ENCODE data around the gene KCNH2.

Gene KCNH2

GRCh38 chr7:150955519-150956394 lies 22.4 kb downstream of the KCNH2 start:
- peaks cover 0 to 34% of the 10 kb centered on the region in 2 donors for H3K4me1 ChIP-seq (ENCODE audit: control insufficient read depth in 1 of 2, insufficient read depth in 2 of 2, low read length in 2 of 2)
- H3K4me3 ChIP-seq (ENCODE audit: low read depth in 1 of 2, low read length in 2 of 2): peak overlapping the region; percentile 12 to 67
- H3K27me3 ChIP-seq (ENCODE audit: low read depth, low read length): no peaks in the 10 kb centered on the region
- H3K36me3 ChIP-seq (ENCODE audit: control insufficient read depth in 1 of 2, insufficient read depth in 2 of 2, low read length in 2 of 2): peaks cover 0 to 11% of the 10 kb centered on the region in 2 donors
- H3K27ac ChIP-seq (ENCODE audit: low read length): no peak overlapping the region
- no peaks in the 10 kb centered on the region for H3K9me3 ChIP-seq (ENCODE audit: control insufficient read depth in 1 of 2, low read length in 2 of 2)

- H3K36me3 ChIP-seq (ENCODE audit: control insufficient read depth in 1 of 2, insufficient read depth in 2 of 2, low read length in 2 of 2): peaks cover 0 to 16% of the 10 kb centered on the region in 2 donors
- no peaks in the 10 kb centered on the region for H3K9me3 ChIP-seq (ENCODE audit: control insufficient read depth in 1 of 2, low read length in 2 of 2)
- H3K4me1 ChIP-seq (ENCODE audit: control insufficient read depth in 1 of 2, insufficient read depth in 2 of 2, low read length in 2 of 2): peaks cover 0 to 37% of the 10 kb centered on the region in 2 donors
- H3K27ac ChIP-seq (ENCODE audit: low read length): peak overlapping the region; percentile 36
- H3K27me3 ChIP-seq (ENCODE audit: low read depth, low read length): no peaks in the 10 kb centered on the region
- H3K4me3 ChIP-seq (ENCODE audit: low read depth in 1 of 2, low read length in 2 of 2): peak overlapping the region; percentile 12 to 67
Observed at GRCh38 chr7:150954986-150955518, 23.1 kb downstream of the KCNH2 start.

- H3K27ac ChIP-seq (ENCODE audit: low read length): peak overlapping the region; percentile 36
- peaks cover 0 to 22% of the 10 kb centered on the region in 2 donors for H3K36me3 ChIP-seq (ENCODE audit: control insufficient read depth in 1 of 2, insufficient read depth in 2 of 2, low read length in 2 of 2)
- peak overlapping the region; percentile 12 to 67 for H3K4me3 ChIP-seq (ENCODE audit: low read depth in 1 of 2, low read length in 2 of 2)
- H3K27me3 ChIP-seq (ENCODE audit: low read depth, low read length): no peaks in the 10 kb centered on the region
- H3K4me1 ChIP-seq (ENCODE audit: control insufficient read depth in 1 of 2, insufficient read depth in 2 of 2, low read length in 2 of 2): peaks cover 0 to 38% of the 10 kb centered on the region in 2 donors
- H3K9me3 ChIP-seq (ENCODE audit: control insufficient read depth in 1 of 2, low read length in 2 of 2): no peaks in the 10 kb centered on the region
Observed at GRCh38 chr7:150954201-150954985, 23.7 kb downstream of the KCNH2 start.

GRCh38 chr7:150953061-150953997 lies 24.8 kb downstream of the KCNH2 start:
- peak overlapping the region; percentile 18 to 67 for H3K4me3 ChIP-seq (ENCODE audit: low read depth in 1 of 2, low read length in 2 of 2)
- H3K27ac ChIP-seq (ENCODE audit: low read length): no peak overlapping the region
- no peaks in the 10 kb centered on the region for H3K27me3 ChIP-seq (ENCODE audit: low read depth, low read length)
- H3K36me3 ChIP-seq (ENCODE audit: control insufficient read depth in 1 of 2, insufficient read depth in 2 of 2, low read length in 2 of 2): peaks cover 0 to 22% of the 10 kb centered on the region in 2 donors
- peaks cover 0 to 45% of the 10 kb centered on the region in 2 donors for H3K4me1 ChIP-seq (ENCODE audit: control insufficient read depth in 1 of 2, insufficient read depth in 2 of 2, low read length in 2 of 2)
- no peaks in the 10 kb centered on the region for H3K9me3 ChIP-seq (ENCODE audit: control insufficient read depth in 1 of 2, low read length in 2 of 2)

GRCh38 chr7:150952331-150953050 lies 25.6 kb downstream of the KCNH2 start:
- no peaks in the 10 kb centered on the region for H3K9me3 ChIP-seq (ENCODE audit: control insufficient read depth in 1 of 2, low read length in 2 of 2)
- H3K4me1 ChIP-seq (ENCODE audit: control insufficient read depth in 1 of 2, insufficient read depth in 2 of 2, low read length in 2 of 2): peaks cover 0 to 52% of the 10 kb centered on the region in 2 donors
- H3K4me3 ChIP-seq (ENCODE audit: low read depth in 1 of 2, low read length in 2 of 2): peak overlapping the region in 1 of 2 donors; percentile 67
- peaks cover 0 to 22% of the 10 kb centered on the region in 2 donors for H3K36me3 ChIP-seq (ENCODE audit: control insufficient read depth in 1 of 2, insufficient read depth in 2 of 2, low read length in 2 of 2)
- H3K27ac ChIP-seq (ENCODE audit: low read length): no peak overlapping the region
- H3K27me3 ChIP-seq (ENCODE audit: low read depth, low read length): no peaks in the 10 kb centered on the region

GRCh38 chr7:150951521-150951920 lies 26.6 kb downstream of the KCNH2 start:
- Histone ChIP-seq H3K4me3 (ENCODE audit: low read depth in 1 of 2, low read length in 2 of 2) (no peak overlapping the region), H3K4me1 (ENCODE audit: control insufficient read depth in 1 of 2, insufficient read depth in 2 of 2, low read length in 2 of 2) (peaks cover 0 to 49% of the 10 kb centered on the region in 2 donors), H3K9me3 (ENCODE audit: control insufficient read depth in 1 of 2, low read length in 2 of 2) (no peaks in the 10 kb centered on the region), H3K36me3 (ENCODE audit: control insufficient read depth in 1 of 2, insufficient read depth in 2 of 2, low read length in 2 of 2) (peaks cover 0 to 22% of the 10 kb centered on the region in 2 donors), H3K27ac (ENCODE audit: low read length) (no peak overlapping the region), H3K27me3 (ENCODE audit: low read depth, low read length) (no peaks in the 10 kb centered on the region)

GRCh38 chr7:150951181-150951520 lies 27.0 kb downstream of the KCNH2 start:
- H3K36me3 ChIP-seq (ENCODE audit: control insufficient read depth in 1 of 2, insufficient read depth in 2 of 2, low read length in 2 of 2): peaks cover 0 to 22% of the 10 kb centered on the region in 2 donors
- H3K9me3 ChIP-seq (ENCODE audit: control insufficient read depth in 1 of 2, low read length in 2 of 2): no peaks in the 10 kb centered on the region
- no peaks in the 10 kb centered on the region for H3K27me3 ChIP-seq (ENCODE audit: low read depth, low read length)
- no peak overlapping the region for H3K4me3 ChIP-seq (ENCODE audit: low read depth in 1 of 2, low read length in 2 of 2)
- H3K4me1 ChIP-seq (ENCODE audit: control insufficient read depth in 1 of 2, insufficient read depth in 2 of 2, low read length in 2 of 2): peaks cover 0 to 49% of the 10 kb centered on the region in 2 donors
- no peak overlapping the region for H3K27ac ChIP-seq (ENCODE audit: low read length)

GRCh38 chr7:150950496-150951180 lies 27.5 kb downstream of the KCNH2 start:
- H3K4me1 ChIP-seq (ENCODE audit: control insufficient read depth in 1 of 2, insufficient read depth in 2 of 2, low read length in 2 of 2): peaks cover 0 to 49% of the 10 kb centered on the region in 2 donors
- no peaks in the 10 kb centered on the region for H3K9me3 ChIP-seq (ENCODE audit: control insufficient read depth in 1 of 2, low read length in 2 of 2)
- H3K4me3 ChIP-seq (ENCODE audit: low read depth in 1 of 2, low read length in 2 of 2): no peak overlapping the region
- no peaks in the 10 kb centered on the region for H3K27me3 ChIP-seq (ENCODE audit: low read depth, low read length)
- peaks cover 0 to 22% of the 10 kb centered on the region in 2 donors for H3K36me3 ChIP-seq (ENCODE audit: control insufficient read depth in 1 of 2, insufficient read depth in 2 of 2, low read length in 2 of 2)
- no peak overlapping the region for H3K27ac ChIP-seq (ENCODE audit: low read length)

GRCh38 chr7:150949971-150950491 lies 28.1 kb downstream of the KCNH2 start:
- Histone ChIP-seq H3K27ac (ENCODE audit: low read length) (no peak overlapping the region), H3K4me1 (ENCODE audit: control insufficient read depth in 1 of 2, insufficient read depth in 2 of 2, low read length in 2 of 2) (peaks cover 0 to 49% of the 10 kb centered on the region in 2 donors), H3K4me3 (ENCODE audit: low read depth in 1 of 2, low read length in 2 of 2) (no peak overlapping the region), H3K36me3 (ENCODE audit: control insufficient read depth in 1 of 2, insufficient read depth in 2 of 2, low read length in 2 of 2) (peaks cover 0 to 22% of the 10 kb centered on the region in 2 donors), H3K9me3 (ENCODE audit: control insufficient read depth in 1 of 2, low read length in 2 of 2) (no peaks in the 10 kb centered on the region), H3K27me3 (ENCODE audit: low read depth, low read length) (no peaks in the 10 kb centered on the region)
